GM15510 (cell line): ENCODE measurements around the gene ACSBG1.

ENCODE experiments used
- POLR2A ChIP-seq: IDR thresholded peaks from 3 replicates; pipeline ENCODE4 v1.6.1; 2011; ENCODE audit warnings: borderline replicate concordance; ENCODE audit not compliant: insufficient read length; ENCODE audit errors: extremely low read depth

ACSBG1 gene

GRCh38 chr15:78212546-78213424 is 21.6 kb downstream of the ACSBG1 start:
- TF ChIP-seq POLR2A = no peak

- no peak for TF ChIP-seq POLR2A
Measured at GRCh38 chr15:78212008-78212407, 22.4 kb downstream of the ACSBG1 start.

DNA sequence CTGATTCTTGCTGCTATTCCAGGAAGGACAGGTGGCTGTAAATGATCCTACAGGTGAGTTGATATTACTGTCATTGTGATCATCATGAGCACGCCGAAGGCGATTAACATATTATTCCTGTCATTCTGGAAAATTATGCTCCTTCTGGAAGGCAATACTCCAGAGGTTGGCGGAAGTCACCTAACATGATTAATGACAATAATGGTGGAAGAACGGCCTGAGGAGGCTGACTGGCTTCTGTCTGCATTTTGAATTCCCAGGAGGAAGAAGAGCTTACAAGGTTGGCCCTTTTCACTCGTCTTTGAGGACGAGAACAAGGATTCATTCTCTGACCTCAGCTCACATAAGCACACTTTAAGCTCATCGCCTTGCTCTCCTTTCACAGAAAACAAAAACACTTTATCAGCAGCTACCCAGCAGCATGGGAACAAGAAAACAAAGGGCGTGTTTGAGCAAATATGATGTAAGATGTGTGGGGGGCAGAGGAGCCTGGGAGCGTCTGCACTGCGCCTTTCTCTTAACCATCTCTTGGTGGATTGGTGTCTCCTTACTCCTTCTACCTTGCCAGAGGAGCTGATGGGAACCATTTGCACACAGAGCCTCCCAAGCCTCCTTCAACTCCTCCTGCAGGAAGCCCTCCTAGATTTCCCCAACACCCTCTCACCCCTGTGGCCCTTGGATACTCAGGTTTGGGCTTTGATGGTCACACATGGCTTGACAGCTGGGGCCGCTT is 23.0 kb downstream of the ACSBG1 start:
- TF ChIP-seq POLR2A = no peak

DNA sequence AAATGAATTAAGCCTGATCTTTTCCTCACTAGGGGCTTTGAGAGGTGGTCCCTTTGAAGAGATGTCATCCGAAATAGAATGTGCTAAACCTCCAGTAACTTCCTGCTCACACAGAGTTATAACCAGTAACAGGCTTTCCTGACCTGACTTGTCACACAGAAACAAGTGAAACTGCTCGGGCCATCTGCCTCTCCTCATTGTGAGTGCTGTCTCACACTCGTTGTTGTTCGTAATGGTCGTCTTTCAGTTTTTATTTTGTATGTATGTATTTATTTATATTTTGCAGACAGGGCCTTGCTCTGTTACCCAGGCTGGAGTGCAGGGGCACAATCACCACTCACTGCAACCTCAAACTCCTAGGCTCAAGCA is 24.0 kb downstream of the ACSBG1 start:
- no peak for TF ChIP-seq POLR2A

GRCh38 chr15:78209646-78210348 is 24.6 kb downstream of the ACSBG1 start:
- no peak for TF ChIP-seq POLR2A

GRCh38 chr15:78208887-78209645 is 25.3 kb downstream of the ACSBG1 start:
- TF ChIP-seq POLR2A = no peak

GRCh38 chr15:78208341-78208844 is 26.0 kb downstream of the ACSBG1 start:
- TF ChIP-seq POLR2A = no peak

GRCh38 chr15:78207641-78208340 is 26.6 kb downstream of the ACSBG1 start:
- no peak for TF ChIP-seq POLR2A

- TF ChIP-seq POLR2A = no peak
Measured at GRCh38 chr15:78207110-78207458, 27.3 kb downstream of the ACSBG1 start.

DNA sequence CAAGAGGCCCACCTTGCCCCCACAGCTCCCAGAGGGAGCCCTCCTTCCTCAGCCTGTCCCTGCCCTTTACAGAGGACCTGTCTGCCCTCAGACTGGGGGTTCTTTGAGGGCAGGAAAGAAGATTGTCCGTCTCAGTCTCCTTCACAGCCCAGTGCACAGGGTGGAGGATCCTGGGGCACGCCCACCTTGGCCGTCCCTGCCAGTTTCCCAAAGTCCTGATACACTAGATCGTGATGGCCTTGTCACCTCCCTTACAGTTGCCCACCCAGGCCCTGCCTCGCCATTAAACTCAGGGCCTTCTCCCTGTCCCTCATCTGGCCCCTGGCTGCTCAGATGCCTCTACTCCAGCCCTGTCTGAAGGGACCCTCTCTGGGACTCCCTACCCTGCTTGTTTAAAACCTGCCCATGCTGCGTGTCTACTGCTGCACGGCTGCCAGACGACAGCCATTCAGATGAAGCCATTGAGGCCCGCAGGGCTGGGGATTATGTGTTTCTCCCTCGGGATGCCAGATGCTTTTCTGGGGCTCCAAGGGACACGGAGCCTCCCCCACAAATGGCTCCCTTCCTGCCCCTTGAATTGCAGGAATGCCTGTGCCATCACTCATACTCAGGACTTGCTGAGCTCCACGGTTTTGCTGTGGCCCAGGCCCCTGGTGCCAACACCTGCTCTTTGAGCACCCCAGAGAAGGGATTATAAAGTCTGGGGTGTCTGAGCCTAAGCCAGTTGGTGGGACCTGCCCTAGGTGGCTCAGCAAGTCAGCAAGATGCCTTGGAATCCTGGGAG is 27.8 kb downstream of the ACSBG1 start:
- no peak for TF ChIP-seq POLR2A

GRCh38 chr15:78205856-78206255 is 28.5 kb downstream of the ACSBG1 start:
- TF ChIP-seq POLR2A = no peak

GRCh38 chr15:78205337-78205736 is 29.0 kb downstream of the ACSBG1 start:
- no peak for TF ChIP-seq POLR2A
